Stimulated activated CD4-positive, alpha-beta T cell treated with anti-CD3 and anti-CD28 coated beads, Interleukin-1b, Interleukin-23, amount 100 ng/mL, for 48 hours (primary cell): Measurements from ENCODE around the gene GTF2IRD2.
"Not testable (repeated sequence)": the region's sequence is repeated elsewhere in the genome, so short reads cannot be mapped to it uniquely, and the experiment has no call there.

ENCODE experiments used
- DNase-seq: peaks from one replicate; pipeline ENCODE4 v3.0.0-alpha.2; 2020

The GTF2IRD2 gene

DNA sequence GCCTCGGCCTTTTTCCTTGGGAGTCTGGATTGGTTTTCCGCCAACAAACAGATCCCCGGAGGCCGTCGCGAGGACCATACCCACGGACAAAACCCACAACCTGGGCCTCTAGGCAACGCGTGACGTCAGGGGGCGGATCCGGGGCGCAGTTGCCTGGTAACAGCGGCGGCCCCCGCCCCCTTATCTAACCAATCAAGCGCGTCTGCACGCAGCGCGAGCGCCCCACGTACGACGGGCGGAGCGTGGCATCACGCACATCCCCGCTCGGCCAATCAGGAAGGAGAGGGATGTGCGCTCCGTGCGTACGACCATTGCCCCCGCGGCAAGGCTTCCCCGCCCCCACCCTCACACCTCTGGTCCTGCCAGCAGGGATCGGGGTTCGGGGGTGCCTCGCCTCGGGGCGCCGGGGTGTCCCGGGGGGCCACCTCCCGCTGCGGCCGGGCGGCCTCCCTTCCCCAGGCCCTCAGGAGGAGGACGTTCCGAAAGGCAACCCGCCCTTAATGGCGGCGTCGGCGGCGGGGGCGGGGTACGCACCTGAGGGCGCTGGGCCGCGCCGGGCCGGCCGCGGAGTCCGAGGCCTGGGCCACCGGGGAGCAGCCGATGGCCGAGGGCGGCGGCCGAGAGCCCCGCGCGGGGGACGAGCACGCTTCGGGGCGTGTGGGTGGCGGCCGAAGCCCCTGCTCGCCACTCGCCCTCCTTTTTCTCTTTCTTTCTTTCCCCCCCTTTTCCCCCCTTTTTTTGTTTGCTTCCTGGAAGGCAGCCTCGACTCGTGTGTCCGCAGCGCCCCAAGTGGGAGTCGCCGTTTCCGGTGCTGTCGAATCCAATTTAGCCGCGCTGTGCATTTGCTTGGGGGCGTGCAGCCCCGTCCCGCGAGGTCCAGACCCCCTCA lies at the start of gene GTF2IRD2:
TSS of gene GTF2IRD2 (minus strand) at position 773 of the 889 bp plus-strand sequence. CDS start 15,227 bp downstream, outside the sequence.
- not testable (repeated sequence) for DNase-seq

DNA sequence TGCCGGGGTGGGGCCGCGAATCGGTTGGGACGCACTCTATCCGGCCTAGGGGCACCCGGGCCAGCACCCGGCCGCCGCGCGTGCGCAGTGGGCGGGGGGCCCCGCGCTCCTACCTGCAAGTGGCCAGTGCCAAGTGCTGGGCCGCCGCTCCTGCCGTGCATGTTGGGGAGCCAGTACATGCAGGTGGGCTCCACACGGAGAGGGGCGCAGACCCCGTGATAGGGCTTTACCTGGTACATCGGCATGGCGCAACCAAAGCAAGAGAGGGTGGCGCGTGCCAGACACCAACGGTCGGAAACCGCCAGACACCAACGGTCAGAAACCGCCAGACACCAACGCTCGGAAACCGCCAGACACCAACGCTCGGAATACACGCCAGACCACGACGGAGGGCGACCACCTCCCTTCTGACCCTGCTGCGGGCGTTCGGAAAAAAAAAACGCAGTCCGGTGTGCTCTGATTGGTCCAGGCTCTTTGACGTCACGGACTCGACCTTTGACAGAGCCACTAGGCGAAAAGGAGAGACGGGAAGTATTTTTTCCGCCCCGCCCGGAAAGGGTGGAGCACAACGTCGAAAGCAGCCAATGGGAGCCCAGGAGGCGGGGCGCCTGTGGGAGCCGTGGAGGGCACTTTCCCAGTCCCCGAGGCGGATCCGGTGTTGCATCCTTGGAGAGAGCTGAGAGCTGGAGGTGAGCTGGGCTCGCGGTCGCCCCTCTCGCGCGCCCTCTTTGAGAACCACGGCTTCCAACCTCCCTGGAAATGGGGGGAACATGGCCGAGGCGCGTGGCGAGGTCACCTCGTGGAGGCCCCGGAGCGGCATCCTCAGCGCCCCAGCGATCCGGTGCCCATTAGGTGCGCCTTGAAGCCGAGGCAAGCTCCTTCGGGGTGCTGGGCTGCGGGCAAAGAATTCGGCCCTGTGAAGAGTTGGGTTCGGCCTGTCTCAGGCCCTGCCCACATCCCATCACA lies 39.0 kb upstream of the GTF2IRD2 start:
- peak; percentile 85 for DNase-seq

DNA sequence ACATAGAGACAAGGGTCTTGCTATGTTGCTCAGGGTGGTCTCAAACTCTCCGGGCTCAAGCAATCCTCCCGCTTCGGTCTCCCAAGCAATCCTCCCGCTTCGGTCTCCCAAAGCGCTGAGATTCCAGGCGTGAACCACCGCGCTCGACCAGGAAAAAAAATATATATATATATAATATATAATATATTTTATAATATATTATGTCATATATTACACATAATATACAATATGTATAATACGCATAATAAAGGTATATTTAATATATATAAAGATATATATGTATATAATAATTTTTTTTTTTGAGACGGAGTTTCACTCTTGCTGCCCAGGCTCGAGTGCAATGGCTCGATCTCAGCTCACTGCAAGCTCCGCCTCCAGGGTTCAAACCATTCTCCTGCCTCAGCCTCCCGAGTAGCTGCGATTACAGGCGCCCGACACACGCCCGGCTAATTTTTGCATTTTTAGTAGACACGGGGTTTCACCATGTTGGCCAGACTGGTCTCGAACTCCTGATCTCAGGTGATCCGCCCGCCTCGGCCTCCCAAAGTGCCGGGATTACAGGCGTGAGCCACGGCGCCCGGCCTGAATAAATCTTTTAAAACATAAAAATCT lies 38.2 kb upstream of the GTF2IRD2 start:
- DNase-seq: not testable (repeated sequence)

DNA sequence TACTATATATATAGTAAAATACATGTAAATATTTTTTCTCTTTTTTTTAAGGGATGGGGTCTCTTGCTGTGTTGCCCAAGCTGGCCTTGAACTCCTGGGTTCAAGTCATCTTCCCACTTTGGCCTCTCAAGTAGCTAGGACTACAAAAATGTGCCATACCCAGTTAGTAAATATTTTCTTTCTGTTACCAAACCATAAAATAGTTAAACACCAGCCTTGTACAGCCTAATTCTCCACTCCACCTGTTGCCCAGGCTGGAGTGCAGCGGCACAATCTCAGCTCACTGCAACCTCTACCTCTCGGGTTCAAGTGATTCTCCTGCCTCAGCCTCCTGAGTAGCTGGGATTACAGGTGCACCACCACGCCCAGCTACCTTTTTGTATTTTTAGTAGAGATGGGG lies 33.9 kb upstream of the GTF2IRD2 start:
- not testable (repeated sequence) for DNase-seq

DNA sequence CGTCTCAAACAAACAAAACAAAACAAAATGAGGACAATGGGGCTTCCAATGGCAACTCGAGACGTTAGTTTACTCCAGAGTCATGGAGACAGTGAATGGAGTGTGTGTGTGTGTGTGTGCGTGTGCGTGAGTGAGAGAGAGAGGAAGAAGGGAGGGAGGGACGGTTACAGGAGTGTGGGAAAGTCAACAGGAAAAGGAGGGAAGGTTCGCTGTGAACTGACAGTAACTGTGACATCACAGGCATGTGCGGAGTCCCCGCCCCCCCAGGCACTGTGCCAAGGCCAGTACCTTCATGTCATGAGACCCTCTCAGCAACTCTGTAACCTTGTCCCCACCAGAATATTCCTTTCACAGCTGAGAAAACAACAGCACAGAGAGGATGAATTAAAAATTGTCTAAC lies 30.7 kb upstream of the GTF2IRD2 start:
- not testable (repeated sequence) for DNase-seq

DNA sequence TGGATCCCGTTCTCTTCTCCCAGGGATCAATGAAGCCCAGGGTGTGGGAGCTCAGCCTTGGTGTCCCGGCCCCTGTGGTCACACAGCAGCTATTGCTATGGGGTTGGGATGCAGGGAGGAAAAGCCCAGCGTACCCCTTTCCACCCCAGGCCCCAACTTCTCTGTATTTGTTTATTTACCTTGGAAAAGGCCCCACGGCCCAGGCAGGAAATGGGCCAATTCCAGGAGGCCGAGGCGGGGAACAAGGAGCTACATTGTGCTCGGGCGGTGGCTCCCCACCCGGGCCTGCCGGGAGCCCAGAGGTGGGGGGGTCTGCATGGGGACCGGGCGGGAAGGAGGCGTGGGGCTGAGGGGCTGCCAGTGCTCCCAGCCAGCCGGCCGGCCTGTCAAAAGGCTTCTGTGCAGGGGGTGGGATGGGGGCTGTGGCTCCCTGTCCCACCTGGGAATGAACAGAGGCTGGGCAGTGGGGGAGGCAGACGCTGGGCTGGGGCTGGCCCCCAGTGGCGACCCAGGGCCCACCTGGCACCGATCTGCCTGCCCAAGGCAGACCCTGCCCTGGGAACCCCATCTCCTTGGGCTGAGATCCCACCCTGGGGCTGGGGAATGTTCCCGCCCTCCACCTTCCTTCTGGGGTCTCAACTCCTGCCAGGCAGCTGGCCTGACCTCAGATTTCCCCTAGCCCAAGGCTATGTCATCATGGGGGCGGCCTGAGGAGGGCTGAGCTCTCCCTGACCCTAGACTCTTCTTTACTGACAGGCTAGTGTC lies 23.5 kb upstream of the GTF2IRD2 start:
- not testable (repeated sequence) for DNase-seq

DNA sequence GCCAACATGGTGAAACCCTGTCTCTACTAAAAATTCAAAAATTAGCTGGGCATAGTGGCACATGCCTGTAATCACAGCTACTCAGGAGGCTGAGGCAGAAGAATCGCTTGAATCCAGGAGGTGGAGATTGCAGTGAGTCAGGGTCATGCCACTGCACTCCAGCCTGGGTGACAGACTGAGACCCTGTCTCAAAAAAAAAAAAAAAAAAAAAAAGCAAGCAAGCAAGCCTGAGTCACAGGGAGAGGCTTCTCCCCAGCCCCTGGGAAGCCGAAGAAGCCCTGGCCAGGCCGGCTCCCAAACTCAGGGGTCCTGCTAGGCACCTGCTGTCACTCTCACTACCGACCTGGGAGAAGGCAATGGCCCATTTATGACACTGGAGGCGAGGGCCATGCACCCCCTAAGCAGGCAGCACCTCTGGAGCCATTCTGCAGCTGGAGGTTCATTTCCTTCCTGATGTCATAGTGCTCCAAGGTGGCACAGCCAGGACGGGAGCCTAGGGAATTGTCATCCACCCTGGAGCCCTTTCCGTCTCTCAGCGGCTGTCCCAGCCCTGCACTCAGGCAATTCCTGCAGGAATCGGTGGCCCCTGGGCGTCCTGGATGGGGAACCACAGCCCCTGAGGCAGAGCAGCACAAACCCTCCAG lies 22.8 kb upstream of the GTF2IRD2 start:
- DNase-seq: not testable (repeated sequence)

DNA sequence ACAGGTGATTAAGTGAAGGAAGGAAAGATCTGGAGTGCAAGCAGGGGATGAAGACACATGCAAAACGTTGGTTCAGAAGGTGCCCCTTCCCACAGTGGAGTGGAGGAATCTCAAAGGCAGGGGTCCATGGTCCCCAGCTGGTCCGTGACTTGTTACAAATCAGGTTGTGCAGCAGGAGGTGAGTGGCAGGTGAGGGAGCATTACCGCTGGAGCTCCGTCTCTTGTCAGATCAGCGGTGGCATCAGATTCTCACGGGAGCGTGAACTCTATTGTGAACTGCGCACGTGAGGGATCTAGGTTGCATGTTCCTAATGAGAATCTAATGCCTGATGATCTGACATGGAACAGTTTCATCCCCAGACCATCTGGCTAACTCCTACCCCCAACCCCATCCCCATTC lies 21.1 kb upstream of the GTF2IRD2 start:
- not testable (repeated sequence) for DNase-seq

DNA sequence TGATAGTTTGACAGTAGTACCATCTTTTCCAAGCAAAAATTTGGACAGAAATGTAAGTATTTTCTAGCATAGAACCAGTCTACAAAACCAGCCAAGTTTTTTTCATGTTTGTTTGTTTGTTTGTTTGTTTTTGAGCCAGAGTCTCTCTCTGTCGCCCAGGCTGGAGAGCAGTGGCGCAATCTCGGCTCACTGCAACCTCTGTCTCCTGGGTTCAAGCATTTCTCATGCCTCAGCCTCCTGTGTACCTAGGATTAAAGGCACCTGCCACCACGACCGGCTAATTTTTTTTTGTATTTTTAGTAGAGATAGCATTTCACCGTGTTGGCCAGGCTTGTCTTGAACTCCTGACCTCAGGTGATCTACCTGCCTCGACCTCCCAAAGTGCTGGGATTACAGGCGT lies 14.4 kb upstream of the GTF2IRD2 start:
- not testable (repeated sequence) for DNase-seq

DNA sequence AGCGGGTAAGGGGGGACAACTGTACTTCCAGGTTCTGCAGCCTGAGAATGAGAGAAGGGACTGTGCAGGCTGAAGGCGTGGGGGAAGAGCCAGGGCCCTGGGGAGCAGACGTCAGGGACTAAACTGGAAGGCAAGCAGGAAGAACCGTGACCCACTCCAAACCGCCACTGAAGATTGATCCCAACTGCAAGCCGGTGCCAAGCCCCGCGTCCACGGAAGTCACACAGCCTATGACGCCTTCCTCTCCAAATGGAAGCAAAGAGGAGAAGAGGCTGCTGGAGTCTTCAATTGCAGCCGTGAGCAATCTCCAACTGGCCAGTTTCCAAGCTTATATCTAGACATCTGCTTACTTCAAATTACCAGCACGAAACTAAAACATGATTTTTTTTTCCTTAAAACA lies 1.6 kb downstream of the GTF2IRD2 start:
- not testable (repeated sequence) for DNase-seq

DNA sequence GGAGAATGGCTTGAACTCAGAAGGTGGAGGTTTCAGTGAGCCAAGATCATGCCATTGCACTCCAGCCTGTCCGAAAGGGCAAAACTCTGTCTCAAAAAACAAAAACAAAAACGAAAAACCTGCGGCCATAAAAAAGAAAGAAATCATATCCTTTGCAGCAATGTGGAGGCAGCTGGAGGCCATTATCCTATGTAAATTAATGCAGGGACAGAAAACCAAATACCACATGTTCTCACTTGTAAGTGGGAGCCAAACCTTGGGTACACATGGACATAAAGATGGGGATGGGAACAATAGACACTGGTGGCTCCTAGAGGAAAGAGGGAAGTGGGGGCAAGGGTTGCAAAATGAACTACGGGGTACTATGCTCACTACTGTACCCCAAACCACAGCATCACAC lies 21.0 kb downstream of the GTF2IRD2 start:
- not testable (repeated sequence) for DNase-seq

DNA sequence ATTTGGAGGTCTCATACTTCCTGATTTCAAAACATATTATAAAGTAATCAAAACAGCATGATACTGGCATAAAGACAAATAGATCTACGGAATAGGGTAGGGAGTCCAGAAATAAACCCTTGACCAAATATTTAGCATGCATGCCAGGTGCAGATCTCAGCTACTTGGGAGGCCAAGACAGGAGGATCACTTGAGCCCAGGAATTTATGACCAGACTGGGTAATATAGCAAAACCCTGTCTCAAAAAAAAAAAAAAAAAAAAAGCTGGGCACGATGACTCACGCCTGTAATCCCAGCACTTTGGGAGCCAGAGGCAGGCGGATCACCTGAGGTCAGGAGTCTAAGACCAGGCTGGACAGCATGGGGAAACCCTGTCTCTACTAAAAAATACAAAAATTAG lies 21.4 kb downstream of the GTF2IRD2 start:
- DNase-seq: not testable (repeated sequence)

DNA sequence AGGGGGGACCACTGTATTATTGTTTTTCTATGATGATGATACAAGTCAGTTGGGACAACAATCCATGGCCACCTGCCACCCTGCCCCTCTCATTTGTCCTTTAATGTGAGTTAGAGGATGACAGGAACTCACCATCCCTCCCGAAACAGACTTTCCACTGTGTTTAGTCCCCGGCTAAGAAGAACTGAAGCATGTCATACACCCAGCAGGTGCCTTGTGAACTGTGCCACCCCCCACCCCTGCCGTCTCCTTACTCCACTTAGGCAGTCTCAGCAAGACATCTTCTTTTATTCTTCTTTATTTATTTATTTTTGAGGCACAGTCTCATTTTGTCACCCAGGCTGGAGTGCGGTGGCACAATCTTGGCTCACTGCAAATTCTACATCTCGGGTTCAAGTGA lies 30.1 kb downstream of the GTF2IRD2 start:
- not testable (repeated sequence) for DNase-seq

DNA sequence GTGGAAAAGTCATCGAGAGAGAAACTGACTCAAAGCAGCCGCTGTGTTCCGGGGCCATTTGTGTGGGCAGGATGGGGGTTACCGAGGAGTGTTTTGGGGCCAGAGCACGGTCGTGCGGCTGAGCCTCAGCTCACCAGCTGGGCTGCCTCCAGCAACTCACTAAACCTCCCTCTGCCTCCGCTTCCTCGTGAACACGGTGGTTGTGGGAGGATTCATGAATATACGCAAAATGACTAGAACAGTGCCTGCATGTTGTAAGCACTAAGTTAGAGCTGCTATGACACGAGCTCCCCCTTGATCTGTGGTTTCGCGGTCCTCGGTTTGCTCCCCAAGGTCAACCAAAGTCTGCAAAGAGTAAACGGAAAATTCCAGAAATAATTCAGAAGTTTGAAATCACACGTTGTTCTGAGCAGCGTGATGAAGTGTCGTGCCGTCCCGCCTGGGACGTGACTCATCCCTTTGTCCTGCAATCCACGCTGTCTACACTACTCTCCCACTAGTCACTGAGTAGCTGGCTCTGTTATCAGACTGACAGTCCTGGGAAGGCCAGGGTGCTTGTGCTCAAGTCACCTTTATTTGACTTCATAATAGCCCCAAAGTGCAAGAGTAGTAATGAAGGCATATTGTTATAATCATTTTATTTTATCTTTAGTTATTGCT lies 31.1 kb downstream of the GTF2IRD2 start:
- DNase-seq: not testable (repeated sequence)

DNA sequence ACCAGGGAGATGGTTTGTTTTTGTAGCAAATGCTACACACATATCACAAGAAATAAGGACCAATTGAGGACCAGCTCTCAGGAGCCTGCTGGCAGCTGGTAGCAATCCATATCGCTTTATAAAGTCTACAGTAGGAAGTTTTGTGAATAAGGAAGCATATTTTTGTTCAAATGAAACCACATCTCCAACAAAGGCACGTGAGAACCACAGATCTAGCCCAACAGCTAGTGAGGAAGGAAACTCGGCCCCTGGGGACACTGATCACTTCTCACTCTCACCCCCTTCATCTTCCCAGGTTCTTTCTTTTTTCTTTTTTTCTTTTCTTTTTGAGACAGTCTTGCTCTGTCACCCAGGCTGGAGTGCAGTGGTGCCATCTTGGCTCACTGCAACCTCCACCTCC lies 35.5 kb downstream of the GTF2IRD2 start:
- not testable (repeated sequence) for DNase-seq

DNA sequence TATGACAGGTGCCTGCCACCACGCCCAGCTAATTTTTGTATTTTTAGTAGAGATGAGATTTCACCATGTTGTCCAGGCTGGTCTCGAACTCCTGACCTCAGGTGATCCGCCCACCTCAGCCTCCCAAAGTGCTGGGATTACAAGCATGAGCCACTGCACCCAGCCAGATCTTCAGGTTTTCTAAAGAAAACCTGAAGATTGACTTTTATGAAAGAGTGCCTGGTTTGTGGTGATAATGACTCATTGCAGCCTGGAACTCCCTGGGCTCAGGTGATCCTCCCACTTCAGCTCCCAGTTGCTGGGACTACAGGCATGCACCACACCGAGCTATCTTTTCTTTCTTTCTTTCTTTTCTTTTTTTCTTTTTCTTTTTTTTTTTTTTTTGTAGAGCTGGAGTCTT lies 52.8 kb downstream of the GTF2IRD2 start:
- peak; percentile 5 for DNase-seq

DNA sequence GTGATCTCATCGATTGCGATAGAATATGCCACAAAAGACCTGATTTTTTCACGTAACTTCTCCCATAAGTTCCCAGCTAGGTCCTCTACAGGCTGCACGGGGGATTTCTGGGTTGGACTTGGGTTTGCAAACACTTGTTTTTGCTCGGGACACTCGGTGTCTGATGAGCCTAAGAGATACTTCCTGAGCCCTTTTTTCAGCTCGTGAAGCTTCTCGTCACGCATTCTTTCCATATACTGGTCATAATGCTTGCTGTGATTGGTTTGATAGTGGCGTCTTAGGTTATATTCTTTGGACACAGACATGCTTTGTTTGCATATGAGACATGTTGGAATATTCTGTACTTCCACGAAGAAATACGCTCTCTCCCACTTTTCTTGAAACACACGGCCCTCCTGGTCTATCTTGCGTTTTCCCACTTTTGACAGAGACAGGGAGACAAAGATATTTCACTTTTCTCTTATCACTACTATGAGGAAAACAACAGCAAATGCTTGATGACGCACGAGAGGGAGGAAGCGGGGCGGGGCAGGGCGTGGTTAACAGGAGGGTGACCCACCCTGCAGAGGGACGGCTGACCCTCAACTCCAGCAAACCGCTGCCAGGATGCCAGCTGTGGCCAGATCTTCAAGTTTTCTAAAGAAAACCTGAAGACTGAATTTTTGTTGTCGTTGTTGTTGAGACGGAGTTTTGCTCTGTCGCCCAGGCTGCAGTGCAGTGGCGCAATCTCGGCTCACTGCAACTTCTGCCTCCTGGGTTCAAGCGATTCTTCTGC lies 53.4 kb downstream of the GTF2IRD2 start:
- not testable (repeated sequence) for DNase-seq

DNA sequence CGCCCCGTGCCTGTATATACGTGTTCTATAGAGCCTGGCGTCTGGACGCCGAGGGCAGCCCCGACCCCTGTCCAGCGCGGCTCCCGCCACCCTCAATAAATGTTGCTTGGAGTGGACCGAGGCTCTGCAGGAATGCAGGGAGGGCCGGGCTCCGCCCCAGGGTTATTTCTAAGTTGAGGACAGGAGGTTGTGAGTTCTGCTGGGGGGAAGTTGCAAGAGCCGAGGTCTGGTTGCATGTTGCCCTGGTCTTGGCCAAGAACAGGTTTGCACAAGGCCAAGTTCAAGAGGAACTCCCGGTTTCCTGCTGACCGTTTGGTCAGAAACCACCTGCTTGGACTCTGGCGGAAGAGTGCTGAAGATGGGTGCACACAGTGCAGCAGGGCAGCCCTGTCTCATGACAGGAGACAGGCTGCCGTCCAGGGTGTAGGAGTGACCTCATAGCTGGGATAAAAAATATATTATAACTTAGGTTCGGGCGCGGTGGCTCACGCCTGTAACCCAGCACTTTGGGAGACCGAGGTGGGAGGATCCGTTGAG lies 62.1 kb downstream of the GTF2IRD2 start:
- DNase-seq: not testable (repeated sequence)

DNA sequence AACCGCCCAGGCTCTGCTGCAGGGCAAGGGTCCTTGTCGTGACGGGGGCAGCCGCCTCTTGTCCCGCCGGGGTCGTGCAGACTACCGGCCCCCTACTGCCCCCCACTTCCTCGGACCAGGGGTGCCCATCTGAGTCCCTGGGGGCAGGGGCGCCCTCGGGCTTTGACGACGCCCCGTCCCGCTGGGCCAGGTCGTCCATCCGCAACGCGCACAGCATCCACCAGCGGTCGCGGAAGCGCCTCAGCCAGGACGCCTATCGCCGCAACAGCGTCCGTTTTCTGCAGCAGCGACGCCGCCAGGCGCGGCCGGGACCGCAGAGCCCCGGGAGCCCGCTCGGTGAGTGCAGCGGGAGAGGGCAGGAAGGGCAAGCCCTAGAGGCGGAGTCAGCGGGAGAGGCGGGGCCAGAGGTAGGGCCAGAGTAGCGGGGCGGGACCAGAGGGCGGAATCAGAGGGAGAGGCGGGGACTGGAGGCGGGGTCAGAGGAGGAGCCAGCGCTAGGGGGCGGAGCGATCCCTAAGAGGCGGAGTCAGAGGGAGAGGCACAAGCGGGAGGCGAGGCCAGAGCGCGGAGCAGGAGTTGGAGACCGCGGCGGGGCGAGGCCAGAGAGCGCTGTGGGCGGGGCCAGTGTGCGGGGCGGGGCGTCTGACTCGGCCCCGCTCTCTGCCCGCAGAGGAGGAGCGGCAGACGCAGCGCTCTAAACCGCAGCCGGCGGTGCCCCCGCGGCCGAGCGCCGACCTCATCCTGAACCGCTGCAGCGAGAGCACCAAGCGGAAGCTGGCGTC lies 62.8 kb downstream of the GTF2IRD2 start:
- peak; percentile 95 for DNase-seq
